NCI-H1105 (cell line): ENCODE results near the gene PHF13.

Experiments
- DNase-seq: peaks from one replicate; lab custom pipeline; 2025; lab: John Stamatoyannopoulos, UW

Gene PHF13

GRCh38 chr1:6602669-6603237 is 10.8 kb upstream of the PHF13 start, which contains the start of gene KLHL21:
KLHL21 (minus strand) TSS chr1:6602869; CDS start chr1:6602817, 52 bp downstream.
- peak; percentile 58 for DNase-seq

- DNase-seq = no peak
These were observed 10.2 kb upstream of the PHF13 start for GRCh38 chr1:6603238-6603914.

GRCh38 chr1:6603915-6604558 is 9.5 kb upstream of the PHF13 start:
- no peak for DNase-seq

- DNase-seq = peak; percentile 67
These were observed 730 bp upstream of the PHF13 start for GRCh38 chr1:6612641-6613360.

GRCh38 chr1:6614019-6614928 is 743 bp downstream of the PHF13 start:
- no peak for DNase-seq

GRCh38 chr1:6614929-6615785 is 1.6 kb downstream of the PHF13 start:
- no peak for DNase-seq

GRCh38 chr1:6619045-6619444 is 5.5 kb downstream of the PHF13 start:
- no peak for DNase-seq

- DNase-seq = no peak
These were observed 8.2 kb downstream of the PHF13 start for GRCh38 chr1:6621429-6622391.

- no peak for DNase-seq
These were observed 9.0 kb downstream of the PHF13 start for GRCh38 chr1:6622396-6623152.

- DNase-seq = no peak
These were observed 9.9 kb downstream of the PHF13 start for GRCh38 chr1:6623269-6623965.

GRCh38 chr1:6624710-6625583 is 11.4 kb downstream of the PHF13 start, which contains the start of gene THAP3:
THAP3 (plus strand) TSS chr1:6624868; CDS start chr1:6625219, 351 bp downstream.
- peak; percentile 78 for DNase-seq

GRCh38 chr1:6625584-6626149 is 12.1 kb downstream of the PHF13 start:
- no peak for DNase-seq

GRCh38 chr1:6627031-6627430 is 13.5 kb downstream of the PHF13 start:
- DNase-seq = no peak

GRCh38 chr1:6627841-6628545 is 14.5 kb downstream of the PHF13 start:
- DNase-seq = no peak

GRCh38 chr1:6628971-6629479 is 15.5 kb downstream of the PHF13 start:
- no peak for DNase-seq

GRCh38 chr1:6630027-6630426 is 16.5 kb downstream of the PHF13 start:
- no peak for DNase-seq
